ENCODE measurements around the gene PGBD2. TPM values are rescaled to one million over a fixed set of nuclear protein-coding genes. Genes with fewer than 3 reads are reported as not detected.

The PGBD2 gene
- total and polyA plus RNA-seq, 2 of the 8 experiments (the other 6 are each of a cell fraction or from before 2014, with no cell fraction given) = 4.5 to 7.7 TPM

GRCh38 chr1:248923352-248924338, 17.6 kb downstream of the PGBD2 start (continued):
- TF ChIP-seq NRF1 (IDR thresholded peaks at IDR 0.05; ENCODE audit: low read depth, low read length) = no peak
